HFFc6 (cell line): ENCODE data around the gene C2orf72. TPM values are rescaled to one million over a fixed set of nuclear protein-coding genes. Genes with fewer than 3 reads are reported as not detected.

Experiments used
- DNase-seq: peaks from one replicate; pipeline ENCODE4 v3.0.0-alpha.2; 2018
- H3K27ac Mint-ChIP-seq: 2 replicates; pipeline ENCODE4 v1.8.0; 2020; ENCODE audit warnings: mild to moderate bottlenecking, mixed read lengths
- H3K27me3 Mint-ChIP-seq: 2 replicates; pipeline ENCODE4 v1.8.0; 2021; ENCODE audit warnings: mild to moderate bottlenecking, moderate library complexity, mixed read lengths; ENCODE audit not compliant: insufficient read depth
- H3K36me3 Mint-ChIP-seq: 2 replicates; pipeline ENCODE4 v1.8.0; 2021; ENCODE audit warnings: low read depth, mixed read lengths
- H3K4me1 Mint-ChIP-seq: 2 replicates; pipeline ENCODE4 v1.8.0; 2020; ENCODE audit warnings: low read depth, mixed read lengths
- H3K4me3 Mint-ChIP-seq: 2 replicates; pipeline ENCODE4 v1.8.0; 2020; ENCODE audit warnings: mild to moderate bottlenecking, moderate library complexity, mixed read lengths
- H3K9me3 Mint-ChIP-seq: 2 replicates; pipeline ENCODE4 v1.8.0; 2020; ENCODE audit warnings: mild to moderate bottlenecking, mixed read lengths
- total RNA-seq, 6 experiments: library from RNA; stranded (reverse); fragmentation: NEBNext Ultra II Directional; extraction: Animal tissue kit (Norgen Biotek cat#: 25700); gene quantifications; 2 replicates in 1 of 6; 3 replicates in 5 of 6; pipeline ENCODE4 v1.2.3, GENCODE V29; 2021
- TF ChIP-seq, protein P1 (sequence below): fragments of 200-600 bp; sonication (generic); IDR thresholded peaks from 2 replicates; pipeline ENCODE4 v1.5.0; 2021; ENCODE audit warnings: antibody characterized with exemption, mild to moderate bottlenecking

Gene C2orf72
- total RNA-seq, 6 experiments from 2014 or later, result not detected

GRCh38 chr2:230995821-230996220 lies 41.5 kb upstream of the C2orf72 start, which contains the start of gene SPATA3:
Gene SPATA3, plus strand, starts transcription at chr2:230996121. Its CDS starts 113 bp downstream, at chr2:230996234.
- Mint-ChIP-seq H3K27ac (no peak within 1 kb of the TSS), H3K36me3 (no peaks in the 10 kb centered on the region), H3K4me1 (no peaks in the 10 kb centered on the region), H3K9me3 (no peaks in the 10 kb centered on the region), H3K4me3 (no peak within 1 kb of the TSS), H3K27me3 (peaks cover 64% of the 10 kb centered on the region)
- DNase-seq, result no peak
- TF ChIP-seq, protein P1, sequence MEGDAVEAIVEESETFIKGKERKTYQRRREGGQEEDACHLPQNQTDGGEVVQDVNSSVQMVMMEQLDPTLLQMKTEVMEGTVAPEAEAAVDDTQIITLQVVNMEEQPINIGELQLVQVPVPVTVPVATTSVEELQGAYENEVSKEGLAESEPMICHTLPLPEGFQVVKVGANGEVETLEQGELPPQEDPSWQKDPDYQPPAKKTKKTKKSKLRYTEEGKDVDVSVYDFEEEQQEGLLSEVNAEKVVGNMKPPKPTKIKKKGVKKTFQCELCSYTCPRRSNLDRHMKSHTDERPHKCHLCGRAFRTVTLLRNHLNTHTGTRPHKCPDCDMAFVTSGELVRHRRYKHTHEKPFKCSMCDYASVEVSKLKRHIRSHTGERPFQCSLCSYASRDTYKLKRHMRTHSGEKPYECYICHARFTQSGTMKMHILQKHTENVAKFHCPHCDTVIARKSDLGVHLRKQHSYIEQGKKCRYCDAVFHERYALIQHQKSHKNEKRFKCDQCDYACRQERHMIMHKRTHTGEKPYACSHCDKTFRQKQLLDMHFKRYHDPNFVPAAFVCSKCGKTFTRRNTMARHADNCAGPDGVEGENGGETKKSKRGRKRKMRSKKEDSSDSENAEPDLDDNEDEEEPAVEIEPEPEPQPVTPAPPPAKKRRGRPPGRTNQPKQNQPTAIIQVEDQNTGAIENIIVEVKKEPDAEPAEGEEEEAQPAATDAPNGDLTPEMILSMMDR, result no peak

DNA sequence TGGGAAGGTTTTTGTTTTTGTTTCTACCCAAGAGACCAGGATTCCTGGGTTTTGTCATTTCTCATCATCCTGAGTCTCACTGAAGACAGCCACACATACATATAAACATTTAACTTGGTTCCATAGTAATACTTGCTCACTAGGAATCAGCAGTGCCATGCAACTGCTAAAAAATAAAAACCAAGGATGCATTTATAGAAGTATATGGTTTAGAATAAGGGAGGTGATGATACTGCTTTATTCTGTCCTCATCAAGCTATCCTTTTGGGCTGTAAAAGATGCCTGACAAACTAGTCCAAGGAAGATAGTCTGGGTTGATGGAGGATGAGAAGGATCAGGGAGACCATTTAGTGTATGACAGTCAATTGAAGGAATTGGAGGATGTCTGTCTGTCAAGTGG lies 40.7 kb upstream of the C2orf72 start:
- no peak for DNase-seq
- H3K27me3 Mint-ChIP-seq, result peaks cover 66% of the 10 kb centered on the region
- H3K36me3 Mint-ChIP-seq, result no peaks in the 10 kb centered on the region

DNA sequence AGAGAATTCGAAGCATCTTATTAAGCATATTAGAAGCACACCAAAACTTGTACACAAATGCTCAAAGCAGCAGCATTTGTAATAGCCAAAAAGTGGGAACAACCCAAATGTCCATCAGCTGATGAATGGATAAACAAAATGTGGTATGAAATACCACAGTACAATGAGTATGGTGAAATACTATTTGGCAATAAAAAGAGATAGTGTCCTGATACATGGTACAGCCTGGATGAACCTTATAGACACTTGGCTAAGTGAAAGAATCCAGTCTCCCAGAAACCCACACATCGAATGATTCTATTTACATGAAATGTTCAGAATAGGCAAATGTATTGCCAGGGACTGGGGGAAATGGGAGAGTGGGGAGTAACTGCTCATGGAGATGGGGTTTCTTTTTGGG lies 38.4 kb upstream of the C2orf72 start:
- Mint-ChIP-seq H3K27ac (no peak overlapping the region), H3K27me3 (peaks cover 63% of the 10 kb centered on the region), H3K4me1 (no peaks in the 10 kb centered on the region), H3K36me3 (no peaks in the 10 kb centered on the region), H3K9me3 (no peaks in the 10 kb centered on the region), H3K4me3 (no peak overlapping the region)
- TF ChIP-seq, protein P1, result no peak
- no peak for DNase-seq

More for the DNA sequence above, 40.7 kb upstream of the C2orf72 start:
- no peak overlapping the region for H3K4me3 Mint-ChIP-seq
- H3K27ac Mint-ChIP-seq, result no peak overlapping the region
- TF ChIP-seq, protein P1, result no peak
- H3K9me3 Mint-ChIP-seq, result no peaks in the 10 kb centered on the region
- no peaks in the 10 kb centered on the region for H3K4me1 Mint-ChIP-seq

DNA sequence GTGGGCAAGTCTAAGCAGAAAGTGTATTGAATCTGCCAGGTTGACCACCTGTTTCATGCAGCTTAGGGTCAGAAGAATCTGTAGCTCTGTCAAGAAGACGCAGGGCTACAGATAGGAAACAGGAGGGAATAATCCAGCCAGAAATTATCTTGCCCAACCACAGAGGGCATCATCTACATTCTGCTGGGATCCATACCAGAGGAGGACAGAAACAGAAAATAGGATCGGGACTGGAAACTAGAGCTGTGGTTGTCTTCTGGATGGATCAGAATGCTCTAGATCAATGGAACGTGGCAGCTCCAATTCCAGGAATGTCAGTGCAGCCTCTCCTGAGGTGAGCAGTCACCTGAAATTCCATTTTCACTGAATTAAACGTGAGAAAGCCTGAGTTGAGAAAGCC lies 37.8 kb upstream of the C2orf72 start:
- Mint-ChIP-seq H3K4me1 (no peaks in the 10 kb centered on the region), H3K27me3 (peaks cover 59% of the 10 kb centered on the region), H3K36me3 (no peaks in the 10 kb centered on the region), H3K9me3 (no peaks in the 10 kb centered on the region), H3K4me3 (no peak overlapping the region), H3K27ac (no peak overlapping the region)
- no peak for DNase-seq
- TF ChIP-seq, protein P1, result no peak

DNA sequence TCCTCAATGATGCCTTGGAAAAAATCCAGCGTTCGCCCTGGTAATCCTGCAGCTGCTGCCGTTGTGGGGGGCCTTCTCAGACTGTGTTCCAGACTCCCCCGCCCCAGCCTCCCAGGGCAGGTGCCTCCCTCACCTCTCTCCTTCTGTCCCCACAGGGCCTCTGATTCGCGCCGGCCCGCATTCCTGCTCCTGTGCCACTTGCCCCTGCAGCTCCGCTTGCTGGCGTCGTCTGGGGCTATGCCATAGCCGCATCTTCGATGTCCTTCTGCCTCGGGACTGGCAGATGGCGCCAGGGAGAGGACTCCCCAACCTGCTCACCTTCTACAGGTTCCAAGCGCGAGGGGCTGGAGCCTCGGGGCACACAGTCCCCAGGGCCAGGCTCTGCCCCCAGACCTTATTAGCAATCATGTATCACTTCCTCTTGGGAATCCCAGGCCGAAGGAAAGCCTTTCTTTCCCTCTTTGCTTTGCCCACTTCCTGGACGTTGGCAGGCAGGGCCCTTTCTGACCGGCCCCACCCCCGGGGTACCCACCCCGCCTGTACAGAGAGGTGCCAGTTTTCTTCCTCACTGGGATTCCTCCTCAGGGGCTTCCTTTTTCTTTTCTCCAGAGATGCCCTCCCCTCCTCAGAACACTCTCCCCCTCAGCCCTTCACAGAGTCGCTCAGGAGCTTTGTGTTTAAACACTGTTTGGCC lies 37.0 kb upstream of the C2orf72 start:
- H3K27me3 Mint-ChIP-seq, result peaks cover 56% of the 10 kb centered on the region
- peaks cover 7% of the 10 kb centered on the region for H3K9me3 Mint-ChIP-seq
- TF ChIP-seq, protein P1, result no peak
- peaks cover 6% of the 10 kb centered on the region for H3K36me3 Mint-ChIP-seq
- H3K4me3 Mint-ChIP-seq, result no peak overlapping the region
- H3K27ac Mint-ChIP-seq, result no peak overlapping the region
- DNase-seq, result no peak
- H3K4me1 Mint-ChIP-seq, result no peaks in the 10 kb centered on the region
